HG03066 (cell line): ENCODE results near the gene MRPL48.

Source experiments
- ATAC-seq: cut with Tn5 transposase; IDR thresholded peaks from one replicate; pipeline ENCODE4 v1.9.1; 2021; ENCODE audit warnings: low read depth; ENCODE audit not compliant: unreplicated experiment

Gene MRPL48

DNA sequence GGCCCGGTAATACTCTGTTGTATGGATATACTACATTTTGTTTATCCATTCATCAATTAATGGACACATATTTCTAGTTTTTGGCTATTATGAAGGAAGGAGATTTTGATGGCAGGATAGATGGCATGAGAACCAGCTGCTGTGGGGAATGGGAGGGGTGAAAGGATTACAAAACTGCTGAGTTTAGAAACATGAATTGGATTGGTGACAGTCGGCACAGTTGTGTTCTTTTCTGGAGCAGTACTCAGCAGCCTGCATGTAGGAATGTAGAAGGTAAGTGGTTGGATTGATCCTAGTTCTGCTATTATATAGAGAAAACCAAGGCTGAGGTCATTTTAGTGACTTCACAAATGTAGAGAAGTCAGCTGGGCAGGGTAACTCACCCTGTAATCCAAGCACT, 96.2 kb downstream of the MRPL48 start:
- ATAC-seq: no peak

DNA sequence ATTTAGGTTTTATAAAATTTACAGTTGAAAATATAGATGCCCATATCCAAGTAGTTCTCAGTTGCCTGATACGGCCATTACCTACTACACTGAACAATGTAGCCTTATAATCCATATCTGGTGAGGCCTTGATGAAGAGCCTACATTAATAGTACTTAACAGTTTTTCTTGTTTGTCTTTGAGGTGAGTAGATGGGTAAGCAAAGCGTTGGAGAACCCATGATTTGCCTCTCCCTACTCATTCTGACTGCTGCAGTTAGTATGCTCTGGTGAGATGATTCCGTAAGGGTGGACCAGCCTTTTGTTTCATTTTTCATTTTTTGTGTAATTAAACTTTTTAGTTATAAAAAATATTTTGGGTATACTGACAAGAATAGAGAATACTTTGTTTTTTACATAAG, 100.6 kb downstream of the MRPL48 start:
- ATAC-seq: no peak

DNA sequence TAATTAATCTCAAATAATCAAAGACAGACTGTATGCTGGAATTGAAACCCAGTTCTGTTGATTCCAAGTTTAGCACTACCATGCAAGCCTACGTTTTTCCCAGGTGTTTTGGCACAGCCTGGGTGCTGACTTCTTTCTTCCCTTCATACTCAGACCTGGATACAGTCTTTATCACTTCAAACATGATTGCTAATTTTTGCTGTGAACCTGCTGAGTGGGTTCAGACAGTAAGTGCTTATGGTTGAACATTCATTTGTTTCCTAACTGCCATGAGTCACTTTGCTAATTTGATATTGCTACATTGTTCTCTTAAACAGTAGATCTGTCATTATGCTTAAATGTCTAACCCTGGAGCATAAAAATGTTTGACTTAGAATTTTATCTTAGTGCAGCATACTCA, 101.3 kb downstream of the MRPL48 start:
- ATAC-seq: no peak

DNA sequence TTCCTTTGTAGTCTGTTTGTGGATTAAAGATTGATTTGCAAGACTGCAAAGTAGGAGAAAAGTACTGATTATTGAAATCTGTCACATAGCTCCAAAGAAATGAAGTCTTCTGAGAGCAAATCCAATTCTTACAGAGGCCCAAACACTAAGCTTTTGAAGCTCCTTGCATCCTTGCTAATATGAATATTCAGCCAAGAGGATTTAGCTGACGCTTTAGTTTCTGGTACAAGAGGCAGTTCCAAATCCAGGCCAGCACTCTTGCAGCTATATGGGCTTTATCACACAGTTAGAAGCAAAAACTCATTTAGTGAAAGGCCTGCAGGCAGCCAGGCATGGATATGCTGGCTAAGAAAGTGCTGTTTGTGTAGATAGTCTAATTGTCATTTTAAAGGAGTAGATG, 101.9 kb downstream of the MRPL48 start:
- no peak for ATAC-seq

DNA sequence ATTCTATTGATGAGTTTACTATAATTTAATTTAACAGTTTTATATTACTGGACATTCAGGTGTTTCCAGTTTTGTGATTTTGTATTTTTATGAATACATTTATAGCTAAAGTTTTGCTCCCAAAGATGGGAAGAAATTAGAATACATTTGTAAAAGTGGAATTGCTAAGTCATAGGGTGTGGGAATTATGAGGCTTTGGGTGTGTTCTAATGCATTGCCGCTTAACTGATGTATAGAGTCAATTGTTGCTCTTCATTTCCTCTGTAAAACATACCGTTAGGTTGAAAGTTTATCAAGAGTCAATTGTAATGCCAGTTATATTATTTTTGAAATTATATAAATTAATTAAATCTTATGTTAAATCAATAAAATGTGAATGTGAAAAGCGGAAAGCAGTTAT, 105.4 kb downstream of the MRPL48 start:
- ATAC-seq: no peak

DNA sequence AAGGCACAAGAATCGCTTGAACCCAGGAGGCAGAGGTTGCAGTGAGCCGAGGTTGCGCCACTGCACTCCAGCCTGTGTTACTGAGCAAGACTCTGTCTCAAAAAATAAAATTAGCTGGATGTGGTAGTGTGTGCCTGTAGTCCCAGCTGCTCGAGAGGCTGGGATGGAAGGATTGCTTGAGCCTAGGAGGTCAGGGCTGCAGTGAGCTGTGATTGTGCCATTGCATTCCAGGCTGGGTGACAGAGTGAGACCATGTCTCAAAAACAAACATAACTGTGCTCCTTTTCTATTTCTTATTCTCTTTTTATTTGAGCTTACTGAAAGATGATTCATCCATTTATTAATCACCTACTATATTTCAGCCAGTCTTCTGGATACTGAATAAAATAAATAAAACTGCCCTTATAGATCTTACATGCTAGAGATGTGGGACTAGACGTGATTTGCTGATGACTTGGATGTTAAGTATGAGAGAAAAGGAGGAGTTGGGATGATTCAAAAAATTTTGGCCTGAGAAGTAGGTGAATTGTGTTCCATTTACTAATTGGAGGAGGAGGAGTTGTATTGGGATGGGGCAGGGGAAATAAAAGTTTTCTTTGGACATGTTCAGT, 107.2 kb downstream of the MRPL48 start:
- no peak for ATAC-seq

DNA sequence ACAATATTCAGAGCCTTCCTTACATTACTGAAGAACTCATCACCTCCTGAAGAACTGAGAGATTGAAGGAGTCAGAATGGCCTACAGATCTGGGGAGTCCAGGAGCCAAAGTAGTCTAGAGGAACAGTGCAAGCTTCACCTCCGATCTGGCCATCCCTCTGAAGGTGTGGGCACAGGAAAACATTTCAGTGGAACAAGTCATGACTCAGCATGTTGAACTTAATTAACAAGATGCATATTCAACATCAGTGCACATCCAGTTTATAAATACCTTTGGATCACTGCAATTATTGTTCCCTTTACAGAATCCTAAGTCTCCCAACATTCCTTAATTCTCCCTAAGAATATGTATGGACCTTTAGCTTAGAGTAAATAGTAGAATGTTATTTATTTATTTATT, 114.6 kb downstream of the MRPL48 start:
- ATAC-seq: no peak

DNA sequence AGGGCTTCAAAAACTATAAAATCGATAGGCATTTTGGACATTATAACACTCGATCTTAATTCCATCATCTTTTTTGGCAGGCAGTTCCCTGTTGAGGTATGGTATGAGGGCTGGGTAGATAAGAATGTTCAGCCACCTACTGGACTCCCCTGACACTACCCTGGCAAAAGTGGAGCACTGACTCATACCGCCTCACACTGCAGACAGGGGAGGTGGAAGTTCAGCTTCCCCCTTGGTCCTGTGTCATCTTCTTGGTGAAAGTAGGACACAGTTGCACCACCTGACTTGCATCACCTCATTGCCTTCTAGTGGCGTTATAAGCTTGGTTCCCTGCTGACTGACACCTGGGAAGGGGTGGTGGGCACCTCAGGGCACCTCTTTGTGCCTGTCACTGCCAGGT, 119.5 kb downstream of the MRPL48 start:
- ATAC-seq: no peak

DNA sequence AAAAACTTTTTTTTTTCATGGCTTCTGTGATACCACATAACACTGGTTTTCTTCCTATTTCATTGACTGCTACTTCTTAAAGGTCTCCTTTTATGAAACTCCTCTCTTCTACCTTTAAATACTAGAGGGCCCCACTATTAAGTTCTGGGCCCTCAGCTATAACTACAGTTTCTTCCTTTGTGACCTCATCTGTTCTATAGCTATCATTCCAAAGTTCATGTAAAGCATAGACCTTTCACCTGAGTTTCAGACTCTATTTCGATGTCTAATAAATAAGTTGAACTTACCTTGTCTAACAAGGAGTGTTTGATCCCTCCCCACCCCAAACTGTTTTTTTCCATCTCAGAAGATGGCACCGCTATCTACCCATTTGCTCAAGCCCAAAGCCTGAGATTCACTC, 124.4 kb downstream of the MRPL48 start:
- no peak for ATAC-seq

DNA sequence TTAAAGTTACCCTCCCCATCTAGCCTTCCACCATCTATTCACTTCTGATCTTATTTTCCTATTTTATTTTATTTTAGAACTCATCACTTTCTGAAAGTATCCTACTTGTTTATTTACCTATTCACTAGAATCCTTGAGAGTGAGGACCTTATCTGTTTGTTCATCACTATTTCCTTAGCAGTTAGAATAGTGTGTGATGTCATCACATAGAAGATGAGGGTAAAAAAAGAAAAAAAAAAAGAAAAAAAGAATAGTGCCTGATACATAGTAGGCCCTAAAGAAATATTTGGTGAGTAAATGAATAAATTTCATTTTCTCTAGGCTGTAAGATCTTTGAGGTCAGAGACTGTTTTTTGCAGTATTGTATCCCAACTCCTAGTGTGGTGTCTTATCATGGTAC, 125.8 kb downstream of the MRPL48 start:
- ATAC-seq: no peak

DNA sequence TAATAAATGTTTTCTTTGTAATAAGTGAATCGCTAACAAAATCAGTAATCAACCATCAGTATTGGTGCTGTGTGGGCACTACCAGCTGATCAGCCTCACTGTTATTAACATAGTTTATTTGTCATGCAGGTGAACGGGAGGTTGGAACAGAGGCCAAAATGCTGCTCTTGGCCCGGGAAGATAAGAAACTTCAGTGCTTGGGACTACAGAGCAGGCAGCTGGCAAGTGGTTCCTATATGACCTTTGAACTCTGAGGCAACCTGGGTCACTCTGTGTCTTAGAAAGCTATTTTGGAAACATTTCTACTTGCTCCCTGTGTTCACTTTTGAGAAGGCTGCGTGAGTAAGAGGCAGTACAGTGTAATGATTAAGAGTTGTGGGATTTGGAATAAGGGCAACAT, 126.6 kb downstream of the MRPL48 start:
- ATAC-seq: no peak
